ENCODE data around the gene CAPZA3.
"Not testable (repeated sequence)": the region's sequence is repeated elsewhere in the genome, so short reads cannot be mapped to it uniquely, and the experiment has no call there.

CAPZA3 gene

DNA sequence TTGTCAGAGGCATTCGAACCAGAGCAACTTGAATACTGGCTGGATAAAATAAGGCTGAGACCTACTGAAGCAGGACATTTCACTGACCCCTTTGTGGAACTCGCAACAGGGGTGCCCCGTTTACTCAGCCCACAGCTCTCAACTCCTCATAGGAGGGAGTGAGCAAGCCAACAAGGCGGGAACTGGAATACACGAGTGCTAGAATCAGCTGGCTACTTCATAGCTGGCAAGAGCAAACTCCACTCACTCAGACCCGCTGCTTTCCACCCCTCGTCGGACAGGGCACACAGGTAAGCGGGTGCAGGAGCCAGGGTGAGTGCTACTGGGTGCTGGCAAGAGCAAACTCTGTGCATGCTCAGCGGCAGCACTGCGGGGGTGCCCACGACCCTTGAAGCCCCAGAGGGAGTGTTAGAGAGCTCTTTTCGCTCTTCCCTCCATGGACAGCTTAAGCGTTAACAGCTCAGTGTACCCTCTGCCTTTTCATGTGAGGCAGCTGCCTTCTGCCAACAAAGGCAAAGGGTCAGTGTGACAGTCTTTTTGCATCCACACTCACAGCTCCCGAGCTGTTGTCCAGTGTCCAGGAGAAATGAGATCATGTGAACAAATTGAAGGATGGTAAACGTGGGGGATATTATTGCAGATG is 15.7 kb downstream of the CAPZA3 start:
- no peak for DNase-seq (ENCODE audit: low read depth in 1 of 2, low spot score in 1 of 2)

DNA sequence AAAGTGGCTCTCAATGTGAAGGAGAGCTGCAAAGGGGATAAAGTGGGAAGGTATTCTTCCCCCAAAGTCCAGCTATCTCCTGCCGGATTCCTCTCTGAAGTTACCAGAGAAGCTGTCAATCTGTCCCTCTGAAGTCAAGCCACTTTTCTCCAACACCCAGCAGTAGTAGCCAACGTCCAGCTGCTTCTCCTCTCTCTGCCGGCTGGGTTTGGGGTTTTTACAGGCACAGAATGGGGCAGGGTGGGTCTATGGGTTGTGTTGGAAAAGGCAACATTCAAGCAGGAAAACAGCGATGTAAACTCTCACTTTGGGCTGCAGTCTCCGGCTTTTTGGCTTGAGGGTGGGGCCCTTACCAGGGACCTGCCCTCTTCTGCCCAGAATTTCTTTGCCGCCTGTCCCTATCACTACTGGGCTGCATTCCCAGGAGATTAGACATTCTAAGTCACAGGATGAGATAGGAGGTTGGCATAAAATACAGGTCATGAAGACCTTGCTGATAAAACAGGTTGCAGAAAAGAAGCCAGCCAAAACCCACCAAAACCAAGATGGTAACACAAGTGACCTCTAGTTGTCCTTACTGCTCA is 16.3 kb downstream of the CAPZA3 start:
- no peak for DNase-seq (ENCODE audit: low read depth in 1 of 2, low spot score in 1 of 2)

DNA sequence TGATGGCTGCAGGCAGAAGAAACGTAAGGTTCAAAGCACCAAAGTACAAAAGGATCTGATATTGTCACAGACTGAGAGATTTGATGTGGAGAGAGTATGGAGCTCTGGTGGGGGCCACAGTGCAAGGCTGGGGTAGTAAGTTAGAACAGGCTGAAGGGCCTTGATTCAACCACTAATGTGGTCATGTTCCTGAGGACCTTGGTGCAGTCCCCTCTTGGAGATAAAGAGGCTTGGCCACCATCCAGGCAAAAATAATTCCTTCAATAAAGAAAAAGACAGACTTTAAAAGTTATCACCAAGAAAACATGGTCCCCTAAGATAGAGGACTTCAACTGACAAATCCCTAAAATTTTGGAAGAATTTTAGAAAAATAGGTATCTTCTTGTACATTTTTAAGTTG is 17.4 kb downstream of the CAPZA3 start:
- DNase-seq (ENCODE audit: low read depth in 1 of 2, low spot score in 1 of 2): no peak

DNA sequence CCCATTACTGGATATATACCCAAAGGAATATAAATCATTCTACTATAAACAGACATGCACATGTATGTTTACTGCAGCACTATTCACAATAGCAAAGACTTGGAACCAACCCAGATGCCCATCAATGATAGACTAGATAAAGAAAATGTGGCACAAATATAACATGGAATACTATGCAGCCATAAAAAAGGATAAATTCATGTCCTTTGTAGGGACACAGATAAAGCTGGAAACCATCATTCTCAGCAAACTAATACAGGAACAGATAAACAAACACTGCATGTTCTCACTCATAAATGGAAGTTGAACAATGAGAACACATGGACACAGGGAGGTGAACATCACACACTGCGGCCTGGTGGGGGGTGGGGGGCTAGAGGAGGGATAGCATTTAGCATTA is 28.6 kb downstream of the CAPZA3 start:
- DNase-seq (ENCODE audit: low read depth in 1 of 2, low spot score in 1 of 2): not testable (repeated sequence)

DNA sequence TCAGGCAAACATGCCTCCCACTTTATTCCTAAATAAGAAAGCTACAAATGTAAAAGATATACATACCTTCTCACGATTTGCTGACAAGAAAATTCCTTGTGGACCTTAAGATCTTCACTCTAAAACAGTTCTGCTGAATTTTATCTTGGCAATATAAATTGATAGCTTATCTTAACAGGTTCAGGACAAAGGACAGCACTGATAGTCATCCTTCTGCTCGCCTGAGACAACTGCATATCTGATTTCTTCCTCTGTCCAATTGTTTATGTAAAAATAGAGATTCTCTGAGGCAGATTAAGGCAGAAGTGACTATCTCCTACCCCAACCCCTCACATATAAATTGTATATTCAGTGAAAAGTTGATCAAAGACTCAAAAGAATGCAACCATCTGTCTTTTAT is 44.9 kb downstream of the CAPZA3 start:
- no peak for DNase-seq (ENCODE audit: low read depth in 1 of 2, low spot score in 1 of 2)

DNA sequence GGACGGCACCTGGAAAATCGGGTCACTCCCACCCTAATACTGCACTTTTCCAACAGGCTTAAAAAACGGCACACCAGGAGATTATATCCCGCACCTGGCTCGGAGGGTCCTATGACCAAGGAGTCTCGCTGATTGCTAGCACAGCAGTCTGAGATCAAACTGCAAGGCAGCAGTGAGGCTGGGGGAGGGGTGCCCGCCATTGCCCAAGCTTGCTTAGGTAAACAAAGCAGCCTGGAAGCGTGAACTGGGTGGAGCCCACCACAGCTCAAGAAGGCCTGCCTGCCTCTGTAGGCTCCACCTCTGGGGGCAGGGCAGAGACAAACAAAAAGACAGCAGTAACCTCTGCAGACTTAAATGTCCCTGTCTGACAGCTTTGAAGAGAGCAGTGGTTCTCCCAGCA is 47.5 kb downstream of the CAPZA3 start:
- DNase-seq (ENCODE audit: low read depth in 1 of 2, low spot score in 1 of 2): not testable (repeated sequence)

All from activated CD4-positive, alpha-beta T cell treated with anti-CD3 and anti-CD28 coated beads, Interleukin-2, amount 50 U/mL, for 24 hours (primary cell).